NCI-H446 treated with DMSO at 0.1 percent for 48 hours (cell line): ENCODE results near the gene PAK6.

ENCODE experiments used
- DNase-seq: peaks from one replicate; lab custom pipeline; 2025; lab: John Stamatoyannopoulos, UW

PAK6 gene

DNA sequence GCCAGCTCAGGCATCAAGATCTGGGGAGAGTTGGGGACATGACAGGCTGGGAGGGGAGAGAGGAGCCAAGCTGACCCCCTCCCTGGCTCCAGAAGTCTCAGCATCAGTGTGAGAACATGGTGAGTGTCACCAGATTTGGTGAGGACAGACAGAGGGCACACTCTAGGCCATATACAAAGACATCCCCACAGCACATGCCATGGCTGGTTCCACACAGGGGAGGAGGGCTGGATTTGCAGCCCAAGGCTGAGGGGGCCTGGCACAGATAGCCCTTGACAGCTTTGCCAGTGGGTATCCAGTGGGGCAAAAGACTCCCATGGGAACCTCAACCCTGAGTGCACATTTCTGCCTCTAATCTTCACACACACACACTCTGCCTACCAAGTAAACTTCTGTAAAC lies 54.1 kb downstream of the PAK6 start:
- no peak for DNase-seq

DNA sequence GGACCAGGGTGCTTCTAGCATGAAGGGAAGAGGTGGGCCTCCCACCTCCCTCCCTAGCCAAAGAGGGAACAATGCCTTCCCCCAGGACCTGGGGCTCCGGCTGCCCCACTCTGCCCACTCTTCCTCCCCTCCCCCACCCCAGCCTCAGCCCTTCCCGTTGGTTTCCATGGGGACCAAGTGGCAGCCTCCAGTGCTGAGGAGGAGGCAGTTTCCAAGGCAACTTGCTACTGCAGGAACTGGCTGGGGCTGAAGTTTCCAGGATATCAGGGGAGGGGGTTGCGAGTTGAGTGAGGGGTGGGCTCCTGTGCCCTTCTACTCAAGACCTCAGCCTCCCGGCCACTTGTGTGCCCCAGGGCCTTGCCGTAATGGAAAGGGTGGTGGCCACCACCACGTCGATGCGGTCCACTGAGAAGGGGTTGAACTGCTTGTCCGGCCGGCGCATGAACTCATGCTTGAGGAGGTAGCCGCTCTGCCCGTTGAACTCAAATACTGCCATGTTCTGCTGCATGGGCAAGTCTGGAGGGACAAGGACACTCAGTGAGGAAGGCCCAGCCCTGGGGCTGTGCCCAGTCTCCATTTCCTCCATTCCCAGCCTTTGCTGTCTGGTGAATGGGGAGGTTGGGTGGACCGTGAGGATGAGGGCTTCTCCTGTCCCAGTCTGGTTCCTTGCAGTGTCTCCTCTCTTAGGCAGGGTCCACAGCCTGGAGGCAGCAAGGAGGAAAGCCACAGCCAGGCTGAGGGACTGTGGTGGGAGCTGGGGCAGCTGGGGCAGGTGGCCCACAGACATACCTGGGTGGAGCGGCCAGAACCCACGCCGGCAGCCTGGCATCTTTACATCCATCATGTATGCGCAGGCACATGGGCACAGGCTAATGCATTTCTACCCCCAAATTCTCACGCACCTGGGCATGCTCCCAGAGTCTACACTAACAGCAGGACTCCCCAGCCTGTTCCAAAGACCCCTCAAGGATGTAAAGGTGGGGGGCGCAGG lies 55.3 kb downstream of the PAK6 start:
- no peak for DNase-seq

DNA sequence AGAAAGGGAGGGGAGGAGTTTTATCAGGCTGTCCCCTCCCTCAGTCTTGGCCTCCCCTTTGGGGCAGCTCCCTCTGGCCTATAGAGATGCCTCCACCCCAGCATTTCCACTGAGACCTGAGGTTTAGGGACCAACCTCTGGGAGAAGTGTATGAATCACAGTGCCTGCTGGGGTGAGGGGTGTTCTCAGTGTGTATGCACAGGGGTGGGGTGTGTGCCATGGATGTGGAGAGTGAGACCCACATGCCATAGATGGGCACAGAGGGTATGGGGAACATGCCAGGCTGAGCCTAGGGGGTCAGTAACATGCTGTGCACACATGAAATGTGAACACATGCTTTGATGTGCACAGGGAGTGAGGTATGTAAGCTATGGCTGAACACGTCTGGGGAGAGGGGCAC lies 56.4 kb downstream of the PAK6 start:
- no peak for DNase-seq

DNA sequence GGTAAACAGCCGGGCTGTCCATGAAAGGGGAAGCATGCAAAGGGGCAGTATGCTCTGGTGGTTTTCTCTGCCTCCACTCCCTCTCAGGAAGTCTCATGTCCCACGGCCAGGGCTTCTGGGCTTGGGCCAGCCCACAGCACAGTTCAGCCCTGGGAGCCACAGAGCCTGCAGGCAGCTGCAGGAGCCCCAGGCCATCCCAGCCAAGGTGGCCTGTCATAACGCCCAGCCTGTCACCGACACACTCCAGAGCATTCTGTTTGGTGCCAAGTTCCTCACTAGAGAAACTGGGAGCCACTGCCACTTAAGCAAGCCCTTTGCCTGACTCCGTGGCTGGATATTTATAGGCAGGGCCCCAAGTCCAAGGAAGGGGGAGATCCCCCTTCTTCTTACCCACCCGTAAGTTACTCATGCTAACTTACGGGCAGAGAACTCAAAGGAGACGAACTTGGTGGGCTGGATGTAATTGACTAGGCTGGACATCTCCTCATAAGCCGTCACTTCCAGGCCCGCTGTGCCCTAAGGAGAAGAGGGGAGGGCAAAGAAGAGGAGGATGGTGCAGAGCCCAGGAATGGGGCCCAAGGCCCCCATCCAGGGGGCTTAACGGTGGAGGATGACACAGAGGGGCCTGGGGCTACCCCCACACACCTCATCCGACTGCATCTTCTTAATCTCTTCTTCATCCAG lies 57.2 kb downstream of the PAK6 start:
- no peak for DNase-seq

DNA sequence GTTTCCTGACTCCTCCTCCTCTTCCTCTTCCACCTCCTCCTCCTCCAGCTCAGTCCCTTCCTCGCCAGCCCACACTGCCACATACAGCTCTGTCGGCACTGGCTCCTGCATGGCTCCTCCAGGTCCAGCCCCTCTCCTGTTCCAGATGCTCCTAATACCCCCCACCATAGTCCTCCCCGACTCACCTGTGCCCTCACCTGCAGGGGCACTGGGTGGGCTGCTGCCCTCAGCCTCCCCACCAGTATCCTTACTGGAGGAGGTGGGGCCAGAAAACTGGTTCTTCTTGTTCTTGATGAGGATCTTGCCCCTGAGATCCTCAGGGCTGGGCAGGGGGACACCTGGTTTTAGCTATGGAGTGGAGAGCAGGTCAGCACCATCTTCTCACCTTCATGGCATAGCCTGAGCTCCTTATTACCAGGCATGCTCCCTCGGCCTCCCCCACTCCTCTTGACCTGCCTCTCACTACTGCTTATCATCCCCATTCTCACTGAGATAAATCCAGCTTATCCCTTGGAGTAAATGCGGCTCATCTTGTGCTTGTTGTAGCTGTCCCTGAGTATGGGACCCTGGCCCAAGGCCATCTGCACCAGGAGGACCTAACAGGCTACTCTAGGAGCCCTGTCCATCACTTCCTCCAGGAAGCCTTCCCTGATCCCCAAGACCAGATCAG lies 57.8 kb downstream of the PAK6 start:
- DNase-seq: no peak

DNA sequence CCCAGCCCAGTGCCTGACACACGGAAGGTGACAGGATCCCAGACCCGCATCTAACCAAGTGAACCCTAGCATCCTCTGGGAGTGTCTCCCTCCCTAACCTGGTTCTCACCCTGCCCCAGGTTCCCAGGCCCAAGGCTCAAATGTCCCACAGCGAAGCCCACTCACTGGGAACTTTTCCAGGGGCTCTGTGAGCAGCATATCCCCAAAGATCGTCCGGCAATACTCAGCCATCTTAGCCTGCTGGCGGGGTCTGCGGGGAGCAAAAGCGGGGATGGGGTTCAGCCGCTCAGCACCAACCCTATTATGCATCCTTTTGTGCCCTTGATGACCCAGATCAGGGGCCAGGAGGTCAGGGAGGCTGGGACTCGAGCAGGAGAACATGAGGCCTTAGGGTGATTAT lies 58.5 kb downstream of the PAK6 start:
- DNase-seq: no peak

DNA sequence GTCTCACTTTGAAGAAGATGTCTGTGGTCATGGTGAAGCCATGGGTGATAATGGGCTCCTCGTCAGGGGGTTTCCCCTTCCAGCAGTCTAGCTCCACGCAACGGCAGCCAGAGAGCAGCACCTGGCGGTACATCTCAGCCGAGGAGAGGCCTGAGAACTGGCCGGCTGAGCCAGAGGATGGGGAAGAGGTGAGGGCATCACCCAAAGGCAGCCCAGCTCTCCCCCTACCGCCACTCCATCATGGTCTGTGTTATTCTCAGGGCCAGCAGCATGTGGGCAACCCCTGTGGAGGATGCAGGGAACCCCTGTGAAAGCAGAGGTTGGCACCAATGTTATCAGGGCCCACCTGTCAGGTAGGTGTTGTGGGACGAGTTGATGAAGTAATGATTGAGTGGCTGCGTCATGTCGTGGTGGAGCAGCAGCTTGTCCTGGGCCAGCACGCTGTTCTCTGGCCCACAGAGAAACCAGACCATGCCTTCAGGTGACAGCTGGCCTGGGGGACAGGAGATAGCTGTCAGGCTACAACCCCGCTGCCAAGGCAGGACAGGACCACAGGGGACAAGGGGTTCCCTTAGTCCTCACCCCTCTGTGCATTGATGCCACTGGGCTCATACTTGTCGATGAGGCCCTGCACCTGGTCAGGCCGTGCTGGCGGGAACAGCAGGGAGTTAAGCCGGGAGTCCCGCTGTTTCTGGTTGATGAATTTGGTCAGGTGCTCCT lies 59.5 kb downstream of the PAK6 start:
- no peak for DNase-seq

DNA sequence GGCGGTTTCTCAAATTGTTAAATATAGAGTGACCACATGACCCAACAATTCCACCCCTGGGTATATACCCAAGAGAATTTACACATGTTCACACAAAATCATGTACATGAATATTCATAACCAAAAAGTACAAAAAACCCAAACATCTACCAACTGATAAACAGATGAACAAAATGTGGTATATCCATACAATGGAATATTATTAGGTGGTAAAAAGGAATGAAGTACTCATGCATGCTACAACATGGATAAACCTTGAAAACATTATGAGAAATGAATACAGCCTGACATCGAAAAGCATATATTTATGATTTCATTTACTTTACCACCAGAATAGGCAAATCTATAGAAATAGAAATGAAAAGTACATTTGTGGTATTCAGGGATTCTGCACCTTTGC lies 61.5 kb downstream of the PAK6 start:
- no peak for DNase-seq

DNA sequence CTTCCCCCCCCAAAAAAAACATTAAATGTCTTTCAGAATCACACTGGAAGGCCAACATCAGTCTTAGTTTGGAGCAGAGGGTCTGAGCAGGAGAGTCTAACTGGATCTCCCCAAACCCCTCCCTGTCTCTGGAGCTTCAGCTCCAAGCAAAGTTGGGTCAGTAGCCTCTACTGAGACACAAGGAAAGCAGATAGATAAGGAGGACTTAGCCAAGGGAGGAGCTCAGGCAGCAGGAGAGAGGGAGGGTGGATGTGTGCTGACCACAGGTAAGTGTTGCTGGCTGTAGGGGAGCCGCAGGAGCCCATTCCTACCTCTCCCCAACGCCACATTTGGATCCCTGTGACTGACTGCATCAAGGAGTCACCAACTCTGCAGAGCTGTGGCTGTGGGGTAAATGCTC lies 61.9 kb downstream of the PAK6 start:
- no peak for DNase-seq

DNA sequence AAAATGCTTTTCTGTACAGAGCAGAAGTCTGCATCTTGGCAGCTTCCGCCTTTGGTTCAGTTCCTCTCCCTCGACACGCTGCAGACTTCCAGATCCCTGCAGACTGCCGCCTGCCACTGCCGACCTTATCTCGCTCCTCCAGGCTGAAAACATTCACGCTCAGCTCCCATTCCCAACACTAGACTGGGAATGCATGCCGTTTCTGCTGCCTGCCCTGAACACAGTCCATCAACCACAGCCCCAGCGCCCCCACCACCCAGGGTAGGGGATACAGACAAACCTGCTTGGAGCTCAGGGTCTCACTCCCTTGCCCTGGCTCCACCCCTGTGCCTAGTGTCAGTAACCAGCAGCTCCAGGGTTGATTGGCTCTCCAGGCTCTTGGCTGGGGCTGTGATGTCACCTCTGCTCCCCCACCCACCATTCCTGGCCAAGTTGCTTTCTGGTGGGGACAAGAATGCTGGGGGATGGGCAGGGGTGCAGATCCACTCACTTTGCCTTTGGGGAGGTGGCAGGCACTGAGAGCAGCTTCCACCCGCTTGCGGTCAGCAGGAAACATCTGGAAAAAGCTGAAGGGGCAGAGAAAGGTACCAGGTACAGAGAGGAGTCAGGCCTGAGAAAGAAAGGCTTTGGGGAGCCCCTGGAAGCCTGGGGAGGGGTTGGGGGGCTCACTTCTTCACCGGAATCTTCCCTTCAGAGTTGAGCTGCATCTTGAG lies 62.8 kb downstream of the PAK6 start:
- no peak for DNase-seq

DNA sequence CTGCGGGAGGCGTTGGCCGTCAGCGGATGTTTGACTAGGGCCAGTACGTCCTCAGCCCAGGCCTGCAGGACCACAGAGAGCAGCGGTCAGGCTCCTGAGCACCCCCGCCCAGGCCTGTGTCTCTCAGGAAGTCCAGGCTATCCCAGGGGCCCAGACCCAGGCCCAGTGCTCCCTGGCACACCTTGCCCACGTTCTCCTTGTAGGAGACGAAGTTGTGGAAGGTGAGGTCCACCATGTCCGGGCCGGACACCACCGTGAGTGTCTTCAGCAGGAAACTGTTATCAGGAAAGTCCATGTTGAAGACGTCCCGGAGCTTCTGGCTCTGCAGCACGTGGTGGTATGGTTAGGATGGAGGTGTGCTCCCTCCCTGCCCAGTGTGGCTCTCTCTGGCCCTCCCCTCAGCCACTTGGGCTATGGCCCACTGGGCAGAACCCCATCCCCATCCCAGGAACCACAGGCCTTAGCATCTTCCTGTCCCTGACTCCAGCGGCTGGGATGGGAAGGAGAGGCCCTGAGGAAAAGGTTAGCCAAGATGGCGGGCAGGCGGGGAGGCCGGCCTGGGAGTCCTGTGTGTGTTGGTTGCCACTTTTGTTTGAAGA lies 63.5 kb downstream of the PAK6 start:
- DNase-seq: no peak

DNA sequence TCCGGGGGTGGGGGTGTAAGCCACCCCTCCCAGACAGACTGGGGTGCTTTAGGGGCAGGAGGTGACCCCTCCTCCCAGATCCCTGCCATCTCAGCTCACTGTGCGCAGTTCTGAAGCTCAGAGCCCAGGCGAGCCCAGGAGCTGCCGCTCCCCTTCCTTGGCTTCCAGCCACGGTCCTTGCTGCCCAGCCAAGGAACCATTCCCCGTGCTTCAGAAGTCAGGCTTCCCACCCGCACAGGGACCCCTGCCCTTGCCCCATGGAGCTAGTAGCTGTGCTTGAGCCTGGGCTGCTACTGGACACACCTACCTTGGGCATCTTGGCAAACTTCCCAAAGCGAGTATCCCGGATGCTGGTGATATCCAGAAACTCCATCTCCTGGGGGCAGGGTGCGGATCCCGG lies 64.1 kb downstream of the PAK6 start:
- no peak for DNase-seq

DNA sequence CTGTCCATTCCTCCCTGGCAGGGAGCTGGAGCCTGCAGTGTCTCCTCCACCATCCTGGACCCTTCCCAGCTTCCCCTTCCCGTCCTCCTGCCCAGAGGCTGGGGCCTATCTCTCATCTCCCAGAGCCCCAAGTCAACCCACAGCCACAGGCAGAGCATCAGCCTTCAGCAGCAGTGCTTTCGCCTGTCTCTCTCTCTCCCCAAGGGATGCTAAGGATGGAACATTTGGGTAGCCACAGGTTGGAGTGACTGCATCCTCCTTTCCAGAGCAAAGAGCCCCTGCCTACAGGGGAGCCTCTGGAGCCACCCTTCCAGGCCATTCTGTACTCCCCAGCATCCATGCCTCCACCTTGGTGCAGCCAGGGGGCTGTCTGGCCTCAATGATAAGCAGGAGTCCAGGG lies 64.7 kb downstream of the PAK6 start:
- no peak for DNase-seq

DNA sequence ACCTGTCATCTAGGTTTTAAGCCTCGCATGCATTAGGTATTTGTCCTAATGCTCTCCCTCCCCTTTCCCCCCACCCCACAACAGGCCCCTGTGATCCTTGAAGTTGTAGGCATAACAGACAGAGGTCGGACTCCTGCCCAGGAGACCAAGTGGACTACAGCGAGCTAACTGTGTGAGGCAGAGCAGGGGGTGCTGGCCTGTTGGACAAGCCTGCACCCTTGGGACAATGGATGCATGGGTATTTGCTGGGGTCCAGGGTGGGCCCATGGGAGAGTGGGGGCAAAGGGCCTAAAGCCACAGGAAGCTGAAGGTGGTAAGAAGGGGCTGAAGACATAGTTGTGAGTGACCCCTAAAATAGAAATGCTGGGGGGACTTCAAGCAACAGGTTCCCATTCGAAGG lies 66.4 kb downstream of the PAK6 start:
- DNase-seq: no peak

DNA sequence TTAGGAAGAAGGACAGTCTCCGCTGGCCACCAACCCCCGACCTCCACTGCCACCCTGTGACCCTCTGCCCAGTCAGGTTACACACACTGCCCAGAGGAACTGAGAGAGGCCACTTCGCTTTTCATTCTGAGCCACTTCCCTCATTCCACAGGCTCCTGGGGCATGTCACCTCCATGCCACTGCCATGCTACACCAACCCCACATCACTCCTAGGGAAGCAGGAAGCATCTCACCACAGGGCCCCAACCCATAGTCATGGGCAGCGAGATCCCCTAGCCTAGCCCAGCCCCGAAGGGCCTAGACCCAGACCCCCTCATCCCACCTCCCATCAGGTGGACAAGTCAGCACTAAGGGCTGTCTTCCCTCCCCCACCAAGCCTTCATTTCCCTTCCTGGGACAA lies 67.5 kb downstream of the PAK6 start:
- no peak for DNase-seq

DNA sequence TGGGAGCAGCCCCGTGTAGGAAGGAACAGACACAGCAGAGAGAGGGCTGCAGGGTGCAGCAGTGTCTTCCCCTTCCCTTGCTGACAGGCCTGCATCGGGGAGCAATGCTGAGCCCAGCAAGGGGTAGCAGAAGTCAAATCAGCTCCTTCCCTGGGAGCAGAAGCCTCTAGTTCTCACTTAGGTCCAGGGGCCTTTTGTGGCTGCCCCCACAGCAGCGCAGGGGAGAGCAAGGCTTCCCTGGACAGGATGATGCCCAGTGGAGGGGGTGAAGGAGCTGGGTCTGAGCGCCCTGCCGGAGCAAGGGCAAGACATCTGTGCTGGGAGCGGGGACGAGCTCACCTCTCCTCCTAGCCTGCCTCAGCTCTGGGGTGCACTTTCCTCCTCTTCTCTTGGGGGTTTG lies 68.0 kb downstream of the PAK6 start:
- DNase-seq: no peak

DNA sequence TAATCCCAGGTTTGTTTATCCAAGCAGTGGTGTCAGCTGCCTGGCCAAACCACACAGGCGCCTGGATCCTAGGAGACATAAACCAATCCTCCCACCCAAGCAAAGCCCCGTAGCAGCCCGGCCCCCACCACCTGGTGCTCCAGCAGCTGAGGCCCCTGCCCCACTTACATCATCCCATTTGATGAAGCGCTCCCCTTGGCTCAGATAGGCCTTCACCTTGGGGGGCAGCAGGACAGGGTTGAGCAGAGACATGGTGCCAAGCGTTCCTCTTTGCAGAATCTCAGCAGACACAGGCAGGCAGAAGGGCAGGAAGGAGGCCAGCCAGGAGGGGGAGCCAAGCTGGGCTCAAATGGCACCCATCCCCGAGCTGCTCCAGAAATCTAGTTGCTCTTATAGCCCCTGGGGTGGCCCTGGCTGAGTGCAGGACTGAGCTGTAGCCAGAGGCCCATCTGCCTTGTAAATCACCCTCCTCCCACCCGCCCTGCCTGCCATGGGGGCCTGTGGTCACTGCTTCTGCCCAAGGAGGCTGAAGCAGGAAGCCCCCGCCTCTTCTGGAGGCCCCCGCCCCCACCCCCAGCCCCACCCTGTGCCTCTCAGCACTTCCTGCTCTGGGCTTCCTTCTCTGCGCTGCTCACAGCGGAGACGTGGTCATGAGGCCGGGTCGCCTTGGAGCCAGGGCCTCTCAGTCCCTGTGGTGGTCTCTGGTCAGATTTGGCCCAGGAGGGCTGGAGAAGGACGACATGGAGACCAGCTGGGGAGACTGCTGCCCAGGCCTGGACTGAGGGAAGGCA lies 68.8 kb downstream of the PAK6 start, which contains the start of gene PLCB2:
Gene PLCB2 (minus strand): TSS at position 515 of the 791 bp plus-strand sequence. CDS start 263 bp downstream, at position 252.
- peak; percentile 71 for DNase-seq

DNA sequence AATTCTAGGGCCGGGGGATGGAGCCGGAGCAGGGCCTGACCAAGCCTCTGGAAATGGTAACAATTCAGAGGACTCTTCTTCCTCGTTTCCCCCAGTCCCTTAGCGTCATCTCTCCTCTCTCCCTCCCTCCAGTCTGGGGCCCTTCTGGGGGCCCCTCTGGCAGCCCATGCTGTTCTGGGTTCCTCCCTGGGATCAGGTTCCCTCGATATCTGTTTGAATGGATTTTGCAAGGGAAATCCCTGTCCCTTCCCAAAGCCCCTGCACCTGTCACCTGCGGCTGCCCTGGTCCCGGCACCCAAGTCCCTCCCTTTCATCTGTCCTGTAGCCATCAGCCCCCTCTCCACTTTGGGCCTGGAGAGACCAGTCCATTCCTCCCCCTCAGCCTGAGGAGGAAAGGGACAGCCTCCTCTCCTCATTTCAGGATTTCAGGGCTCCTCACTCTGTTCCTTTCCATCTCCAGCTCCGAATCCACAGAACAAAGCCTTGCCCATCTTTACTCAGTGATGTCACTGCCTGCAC lies 70.5 kb downstream of the PAK6 start:
- no peak for DNase-seq

DNA sequence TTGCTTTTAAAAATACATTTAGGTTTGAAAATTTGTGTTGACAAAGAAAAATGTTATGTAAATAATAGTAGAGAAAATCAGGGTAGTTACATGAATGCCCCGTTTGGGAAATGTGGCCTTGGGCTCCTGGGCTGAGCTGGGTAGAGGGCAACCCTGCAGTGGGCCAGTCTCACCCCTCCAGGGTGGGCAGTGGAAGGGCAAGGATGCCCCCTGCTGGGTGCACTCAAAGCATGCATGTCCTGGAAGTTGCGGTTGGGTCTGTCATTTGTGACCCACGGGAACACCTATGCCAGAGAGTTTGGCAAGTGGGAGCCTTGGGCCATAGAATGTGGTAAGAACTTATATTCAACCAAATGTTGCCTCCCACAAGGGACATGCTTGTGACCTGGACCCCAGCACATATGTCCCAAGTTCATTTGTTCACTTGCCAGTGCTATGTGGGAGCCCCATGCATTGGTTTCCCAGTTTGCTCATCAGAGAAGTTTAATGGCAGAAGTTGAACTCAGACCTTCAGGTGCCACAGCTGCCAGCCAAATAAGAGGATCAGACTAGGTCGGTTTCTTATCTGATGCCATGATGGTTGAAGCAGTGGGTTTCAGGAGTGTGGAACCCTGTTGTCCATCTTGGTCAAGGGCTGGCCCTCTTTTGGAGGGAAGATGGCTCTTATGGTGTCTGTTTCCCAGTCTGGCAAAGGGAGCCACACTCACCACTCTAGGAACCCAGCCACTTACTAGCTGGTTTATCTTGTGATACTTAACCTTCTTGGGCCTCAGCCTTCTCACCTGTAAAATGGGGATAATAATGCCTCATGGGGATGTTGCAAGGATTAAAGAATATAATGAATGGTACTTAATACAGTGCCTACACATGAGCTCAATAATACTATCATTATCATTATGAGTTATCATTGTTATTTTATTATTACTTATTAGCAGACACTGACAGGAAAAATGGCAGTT lies 71.4 kb downstream of the PAK6 start:
- no peak for DNase-seq
